H1 (cell line): Measurements from ENCODE around the gene PPIG.

Source experiments
- BRCA1 ChIP-seq: IDR thresholded peaks from 2 replicates; pipeline ENCODE4 v1.6.1; 2012; ENCODE audit warnings: low read depth, low read length, improper control_type of control experiment
- CTCF ChIP-seq, 3 experiments: IDR thresholded peaks; 1 replicate in 2 of 3; 2 replicates in 1 of 3; pipeline versions ENCODE4 v1.5.1 to v1.6.1; 2011; ENCODE audit warnings: low read length in 3 of 3, mild to moderate bottlenecking in 3 of 3, inconsistent platforms in 2 of 3, low read depth in 1 of 3, moderate library complexity in 1 of 3; ENCODE audit not compliant: insufficient read depth in 1 of 3; ENCODE audit errors: control extremely low read depth in 1 of 3
- FOSL1 ChIP-seq: IDR thresholded peaks from 2 replicates; pipeline ENCODE4 v1.6.1; 2011; ENCODE audit warnings: mild to moderate bottlenecking, low read depth, low read length, moderate library complexity; ENCODE audit not compliant: insufficient read depth
- POLR2A ChIP-seq, 2 experiments: IDR thresholded peaks; 1 replicate in 1 of 2; 2 replicates in 1 of 2; pipeline ENCODE4 v1.6.1; 2011; ENCODE audit warnings: low read depth in 2 of 2, low read length in 2 of 2, mild to moderate bottlenecking in 2 of 2; ENCODE audit errors: control extremely low read depth in 1 of 2
- POLR2AphosphoS5 ChIP-seq: IDR thresholded peaks from 2 replicates; pipeline ENCODE4 v1.6.1; 2011; ENCODE audit warnings: low read depth, low read length
- RAD21 ChIP-seq, 2 experiments: IDR thresholded peaks in 1 of 2; conservative IDR thresholded peaks in 1 of 2; 2 replicates each; pipeline ENCODE4 v1.6.1; 2011; ENCODE audit warnings: low read depth in 2 of 2, low read length in 2 of 2, improper control_type of control experiment in 1 of 2, inconsistent platforms in 1 of 2, mild to moderate bottlenecking in 1 of 2, moderate library complexity in 1 of 2
- SIN3A ChIP-seq, 2 experiments: IDR thresholded peaks in 1 of 2; conservative IDR thresholded peaks in 1 of 2; 2 replicates each; pipeline ENCODE4 v1.6.1; 2011 to 2012; ENCODE audit warnings: low read length in 2 of 2, improper control_type of control experiment in 1 of 2, low read depth in 1 of 2, mild to moderate bottlenecking in 1 of 2

GRCh38 chr2:169561364-169561763 is 22.8 kb upstream of the PPIG start:
- TF ChIP-seq POLR2A (IDR thresholded peaks at IDR 0.05; ENCODE audit: control extremely low read depth in 1 of 2, low read depth in 2 of 2, low read length in 2 of 2), result no peak
- TF ChIP-seq FOSL1, result no peak
- no peak for TF ChIP-seq BRCA1
- no peak for TF ChIP-seq CTCF (IDR thresholded peaks at IDR 0.05; ENCODE audit: control extremely low read depth in 1 of 3, insufficient read depth in 1 of 3, low read depth in 1 of 3, low read length in 3 of 3)
- TF ChIP-seq POLR2AphosphoS5, result no peak
- no peak for TF ChIP-seq RAD21 (IDR thresholded peaks at IDR 0.05 in 1 of 2, conservative IDR thresholded peaks at IDR 0.05 in 1 of 2; ENCODE audit: low read depth in 2 of 2, low read length in 2 of 2)
- TF ChIP-seq SIN3A (conservative IDR thresholded peaks at IDR 0.05 in 1 of 2, IDR thresholded peaks at IDR 0.05 in 1 of 2; ENCODE audit: low read depth in 1 of 2, low read length in 2 of 2), result no peak
